GM19193 (cell line): Measurements from ENCODE around the gene ZMYM4.

ENCODE experiments used
- POLR2A ChIP-seq: IDR thresholded peaks from 4 replicates; pipeline ENCODE4 v1.6.1; 2011; ENCODE audit not compliant: insufficient read depth, insufficient read length; ENCODE audit errors: extremely low read depth

The ZMYM4 gene

DNA sequence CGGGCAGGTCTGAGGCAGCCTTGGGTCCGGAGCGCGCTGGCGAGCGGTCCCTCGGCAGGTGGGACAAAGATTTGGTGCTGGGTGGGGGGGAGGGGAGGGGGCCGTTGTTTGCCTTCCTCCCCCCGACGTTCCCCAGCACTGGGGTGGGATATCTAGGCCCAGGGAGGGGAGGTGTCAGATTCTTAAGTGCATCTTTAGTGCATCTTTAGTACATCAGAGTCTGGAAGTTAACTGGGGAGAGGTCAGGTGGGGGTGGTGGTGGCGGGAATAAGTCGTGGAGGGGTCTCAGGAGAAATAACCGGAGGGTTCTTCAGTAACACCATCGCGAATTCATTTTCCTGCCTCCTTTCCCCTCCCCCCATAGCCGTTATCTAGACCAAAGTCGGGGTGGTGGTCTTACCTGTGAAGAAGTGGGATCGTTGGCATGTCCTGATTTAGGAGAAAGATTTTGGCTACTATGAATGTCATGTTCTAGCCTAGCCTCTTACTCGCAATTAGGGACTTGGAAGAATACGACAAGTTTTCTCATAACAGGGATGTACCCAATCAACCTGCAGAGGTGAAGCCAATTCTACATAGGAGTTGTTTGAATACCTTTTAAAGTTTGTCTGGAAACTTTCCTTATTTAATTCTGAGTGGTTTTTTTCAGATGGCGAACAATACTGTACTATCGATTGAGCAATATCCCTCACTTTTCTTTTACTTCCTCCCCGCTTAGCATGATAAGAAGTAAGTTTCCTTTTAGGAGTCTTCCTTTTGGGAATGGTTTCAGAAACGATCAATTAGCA lies 886 bp downstream of the ZMYM4 start:
- TF ChIP-seq POLR2A, result no peak

DNA sequence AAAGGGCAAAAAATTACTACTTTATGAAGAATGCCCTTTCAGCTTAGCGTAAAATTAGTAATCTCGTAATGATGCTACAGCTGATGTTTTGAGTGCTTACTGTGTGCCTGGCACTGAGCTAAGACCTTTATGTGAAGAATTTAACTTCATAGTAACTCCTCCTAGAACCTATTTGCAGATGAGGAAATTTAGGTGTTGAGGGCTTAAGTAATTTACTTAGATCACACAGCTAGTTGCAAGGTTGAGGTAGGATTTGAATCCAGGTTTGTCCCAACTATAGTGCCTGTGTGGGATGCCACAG lies 1.4 kb downstream of the ZMYM4 start:
- no peak for TF ChIP-seq POLR2A

DNA sequence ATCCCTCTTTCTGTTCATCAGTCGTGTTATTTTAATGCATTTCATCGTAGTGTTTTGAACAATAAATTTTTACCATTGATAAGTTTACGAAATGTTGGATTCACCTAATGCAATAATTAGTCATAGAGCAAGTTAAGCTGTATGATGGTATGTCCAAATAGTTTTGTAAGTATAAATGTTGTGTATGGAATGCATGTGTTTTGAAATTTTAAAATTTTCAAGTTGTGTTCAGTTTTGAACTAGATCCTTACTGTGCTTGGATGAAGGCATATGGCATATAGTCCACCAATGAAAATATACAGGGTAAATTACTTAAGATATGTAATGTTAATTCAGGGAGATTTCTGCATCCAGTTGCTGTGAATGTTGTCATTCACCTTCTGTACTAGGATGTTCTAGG lies 2.3 kb downstream of the ZMYM4 start:
- TF ChIP-seq POLR2A, result no peak

GRCh38 chr1:35274197-35274596 lies 5.7 kb downstream of the ZMYM4 start:
- TF ChIP-seq POLR2A, result no peak

DNA sequence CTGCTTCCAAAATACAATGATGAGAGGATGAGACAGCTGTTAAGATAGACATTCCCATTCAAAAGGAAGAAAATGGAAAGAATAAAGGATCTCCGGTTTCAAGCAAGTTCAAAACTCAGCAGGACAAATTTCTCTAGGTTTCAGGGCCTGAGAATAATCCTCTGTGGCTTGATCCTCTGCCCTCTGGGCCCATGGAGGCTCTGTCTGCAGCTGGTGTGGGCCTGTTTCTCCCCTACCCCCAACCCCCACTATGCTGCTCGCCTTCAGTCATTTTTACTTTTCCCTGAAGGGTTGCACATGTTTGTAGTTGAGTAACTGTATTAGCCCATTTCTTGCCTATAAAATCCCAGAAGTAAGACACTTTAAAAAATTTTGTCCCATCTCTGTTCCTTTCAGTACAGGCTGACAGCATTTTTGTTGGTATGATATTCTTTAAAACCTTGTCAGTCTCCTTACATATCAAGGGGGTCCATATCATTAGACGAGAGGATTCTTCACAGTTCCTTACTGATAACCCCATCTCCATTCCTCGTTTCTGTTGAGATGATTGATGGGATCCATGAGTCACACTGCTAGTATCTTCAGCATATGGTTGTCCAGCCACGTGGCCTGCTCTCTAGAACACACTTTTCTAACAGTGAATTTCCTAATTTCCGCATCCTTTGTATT lies 10.5 kb downstream of the ZMYM4 start:
- TF ChIP-seq POLR2A, result no peak

DNA sequence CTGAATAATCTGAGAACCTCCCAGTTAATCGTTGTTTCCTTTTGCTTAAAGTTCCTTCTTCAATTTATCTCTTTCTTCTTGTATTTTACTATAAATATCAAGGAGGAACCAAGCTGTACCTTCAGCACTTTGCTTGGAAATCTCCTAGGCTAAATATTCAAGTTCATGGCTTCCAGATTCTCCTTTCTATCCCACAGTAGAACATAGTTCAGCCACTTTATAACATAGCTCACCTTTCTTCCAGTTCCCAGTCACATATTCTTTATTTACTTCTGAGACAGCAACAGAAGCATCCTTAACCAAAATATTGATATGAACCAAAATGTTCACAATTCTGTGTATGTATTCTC lies 11.0 kb downstream of the ZMYM4 start:
- no peak for TF ChIP-seq POLR2A

- TF ChIP-seq POLR2A, result no peak
Observed at GRCh38 chr1:35280006-35280405, 11.5 kb downstream of the ZMYM4 start.

- TF ChIP-seq POLR2A, result no peak
Observed at GRCh38 chr1:35281565-35281964, 13.1 kb downstream of the ZMYM4 start.

- no peak for TF ChIP-seq POLR2A
Observed at GRCh38 chr1:35282172-35282571, 13.7 kb downstream of the ZMYM4 start.

GRCh38 chr1:35284852-35285251 lies 16.3 kb downstream of the ZMYM4 start:
- no peak for TF ChIP-seq POLR2A

DNA sequence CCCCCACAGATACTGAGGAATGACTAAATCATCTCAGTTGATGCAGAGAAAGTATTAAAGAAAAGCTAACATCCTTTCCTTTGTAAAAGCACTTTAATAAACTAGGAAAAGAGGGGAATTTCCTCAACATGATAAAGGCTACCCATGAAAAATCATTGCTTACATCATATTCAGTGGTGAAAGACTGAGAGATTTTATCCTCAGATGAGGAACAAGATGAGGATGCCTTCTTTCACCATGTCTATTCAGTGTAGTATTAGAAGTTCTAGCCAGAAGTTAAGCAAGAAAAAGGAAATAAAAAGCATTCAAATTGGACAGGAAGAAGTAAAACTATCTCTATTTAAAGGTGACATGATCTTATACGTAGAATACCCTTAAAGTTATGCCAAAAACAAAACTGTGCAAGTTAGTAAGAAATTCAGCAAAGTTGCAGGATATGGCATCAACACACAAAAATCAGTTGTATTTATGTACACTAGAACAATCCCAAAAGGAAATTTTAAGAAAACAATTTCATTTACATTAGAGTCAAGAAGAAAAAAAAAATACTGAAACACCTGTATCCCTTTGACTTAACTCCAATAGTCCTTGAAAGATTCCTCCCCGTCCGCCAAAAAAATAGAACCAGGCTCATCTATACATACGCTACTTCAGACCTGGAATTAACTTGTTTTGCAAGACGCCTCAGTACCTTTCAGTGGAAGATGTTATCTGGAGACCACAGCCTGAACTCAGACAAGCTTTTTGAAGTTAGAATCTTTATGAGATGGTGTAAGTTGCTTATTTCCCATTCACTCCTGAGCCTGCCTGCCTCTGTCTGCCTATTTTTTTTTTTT lies 17.5 kb downstream of the ZMYM4 start:
- no peak for TF ChIP-seq POLR2A

GRCh38 chr1:35287807-35288640 lies 19.5 kb downstream of the ZMYM4 start:
- TF ChIP-seq POLR2A, result no peak

DNA sequence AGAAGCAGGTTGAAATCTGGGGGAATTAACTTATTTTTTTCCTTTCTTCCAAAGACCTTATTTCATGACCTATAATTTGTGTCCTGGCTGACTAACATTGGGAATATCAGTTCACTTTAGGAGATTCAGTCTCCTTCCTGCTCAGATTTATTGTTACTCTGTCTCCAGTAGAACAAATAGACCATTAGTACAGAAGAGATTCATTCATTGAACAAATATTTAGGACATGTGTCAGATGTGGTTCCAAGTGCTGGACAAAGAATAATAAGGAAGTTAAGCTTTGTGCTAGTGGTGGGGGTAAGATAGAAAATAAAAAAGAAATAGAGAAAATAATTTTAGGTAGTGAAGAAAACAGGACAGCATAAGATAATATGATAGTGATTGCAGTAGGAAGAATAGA lies 20.3 kb downstream of the ZMYM4 start:
- no peak for TF ChIP-seq POLR2A

DNA sequence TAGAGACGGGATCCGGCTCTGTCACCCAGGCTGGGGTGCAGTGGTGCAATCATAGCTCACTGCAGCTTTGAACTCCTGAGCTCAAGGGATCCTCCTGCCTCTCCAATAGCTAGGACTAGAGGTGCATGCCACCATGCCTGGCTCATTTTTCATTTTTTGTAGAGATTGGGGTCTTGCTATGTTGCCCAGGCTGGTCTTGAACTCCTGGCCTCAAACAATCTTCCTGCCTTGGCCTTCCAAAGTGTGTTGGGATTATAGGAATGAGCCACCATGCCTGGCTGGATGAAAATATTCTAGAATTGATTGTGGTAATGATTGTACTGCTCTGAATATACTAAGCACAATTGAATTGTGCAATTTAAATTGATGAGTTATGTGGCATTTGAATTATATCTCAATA lies 21.9 kb downstream of the ZMYM4 start:
- TF ChIP-seq POLR2A, result no peak

- TF ChIP-seq POLR2A, result no peak
Observed at GRCh38 chr1:35294809-35295208, 26.3 kb downstream of the ZMYM4 start.
